ENCODE results near the gene SDR39U1.

The SDR39U1 gene

DNA sequence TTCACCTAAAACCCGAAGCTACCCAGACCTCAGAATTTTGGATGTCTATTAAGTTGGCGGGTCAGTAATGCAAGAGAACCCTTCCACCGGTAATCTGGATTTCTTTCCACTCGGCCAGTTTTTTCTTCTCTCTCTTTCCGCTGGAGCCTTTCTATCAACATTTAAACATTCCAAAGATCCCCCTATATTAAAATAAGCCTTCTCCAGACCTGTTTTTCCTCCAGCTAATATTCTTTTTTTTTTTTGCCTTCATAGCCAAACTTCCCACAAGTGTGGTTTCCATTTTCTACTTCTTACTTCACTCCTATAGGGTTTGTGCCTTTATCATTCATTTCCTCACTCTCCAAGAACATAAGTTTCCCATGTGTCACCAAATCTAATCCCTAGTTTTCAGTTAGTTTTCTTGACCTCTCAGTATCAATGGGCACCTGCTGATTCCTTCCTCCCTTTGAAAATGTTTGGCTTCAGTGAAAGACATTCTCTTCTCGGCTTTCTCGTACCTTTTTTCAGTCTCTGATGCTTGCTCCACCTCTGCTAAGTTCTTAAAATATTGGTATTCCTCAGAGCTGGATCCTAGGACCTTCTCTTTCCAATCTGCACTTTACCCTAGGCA, 583 bp upstream of the SDR39U1 start:
- DNase-seq (ENCODE audit: low read depth, low spot score): no peak

DNA sequence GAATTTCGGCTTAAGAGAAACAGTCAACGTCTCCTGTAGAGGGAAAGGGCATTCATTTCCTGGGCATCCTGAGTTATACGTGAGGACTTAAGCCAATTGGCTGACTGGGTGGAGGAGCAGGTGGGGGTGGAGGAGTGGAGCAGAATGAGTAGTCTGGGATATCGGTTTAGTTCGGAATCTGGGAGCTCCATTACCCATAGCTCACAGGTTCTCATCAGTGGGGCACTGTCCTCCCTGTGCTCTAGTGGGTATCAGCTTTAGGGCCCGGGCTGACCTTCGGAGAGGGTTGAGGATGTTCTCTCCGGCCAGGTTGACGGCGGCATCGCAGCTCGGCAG, 704 bp downstream of the SDR39U1 start:
- DNase-seq (ENCODE audit: low read depth, low spot score): no peak

- DNase-seq (ENCODE audit: low read depth, low spot score): no peak
These were observed 1.1 kb downstream of the SDR39U1 start for GRCh38 chr14:24441485-24441884.

GRCh38 chr14:24440606-24441399, 1.8 kb downstream of the SDR39U1 start:
- DNase-seq (ENCODE audit: low read depth, low spot score): no peak

DNA sequence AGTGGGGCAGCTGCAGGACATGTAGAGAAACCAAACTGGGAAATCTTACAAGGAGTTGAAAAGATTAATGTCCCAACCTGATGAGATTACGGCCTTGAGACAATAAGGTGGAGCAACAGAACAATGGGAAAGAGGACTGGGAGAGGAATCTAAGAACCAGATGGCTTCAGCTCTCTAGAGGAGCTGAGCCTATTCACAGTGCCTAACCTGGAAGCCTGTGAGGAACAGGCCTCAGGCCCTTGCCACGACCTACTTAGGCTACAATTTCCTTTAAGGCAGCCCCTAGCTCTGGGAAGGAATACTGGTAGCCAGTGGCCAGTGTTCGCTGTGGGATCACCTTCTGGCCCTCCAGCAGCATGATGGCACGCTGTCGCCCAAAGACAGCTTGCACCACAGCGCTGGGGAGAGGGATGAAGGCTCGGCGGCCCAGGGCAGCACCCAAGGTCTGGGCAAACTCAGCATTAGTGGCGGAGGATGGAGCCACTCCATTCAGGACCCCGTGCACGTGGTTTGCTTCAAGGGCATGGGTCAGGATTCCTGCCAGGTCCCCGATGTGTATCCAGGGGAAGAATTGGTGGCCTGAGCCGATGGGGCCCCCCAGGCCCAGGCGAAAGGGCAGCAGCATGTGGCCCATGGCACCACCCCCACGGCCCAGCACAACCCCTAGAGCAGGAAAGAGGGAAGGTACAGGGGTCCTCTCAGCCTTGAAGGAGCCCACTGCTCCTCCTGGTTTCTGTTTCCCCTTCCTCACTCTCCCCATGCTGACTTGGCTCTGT, 2.6 kb downstream of the SDR39U1 start:
- DNase-seq (ENCODE audit: low read depth, low spot score): no peak

GRCh38 chr14:24439257-24439656, 3.3 kb downstream of the SDR39U1 start:
- DNase-seq (ENCODE audit: low read depth, low spot score): no peak

DNA sequence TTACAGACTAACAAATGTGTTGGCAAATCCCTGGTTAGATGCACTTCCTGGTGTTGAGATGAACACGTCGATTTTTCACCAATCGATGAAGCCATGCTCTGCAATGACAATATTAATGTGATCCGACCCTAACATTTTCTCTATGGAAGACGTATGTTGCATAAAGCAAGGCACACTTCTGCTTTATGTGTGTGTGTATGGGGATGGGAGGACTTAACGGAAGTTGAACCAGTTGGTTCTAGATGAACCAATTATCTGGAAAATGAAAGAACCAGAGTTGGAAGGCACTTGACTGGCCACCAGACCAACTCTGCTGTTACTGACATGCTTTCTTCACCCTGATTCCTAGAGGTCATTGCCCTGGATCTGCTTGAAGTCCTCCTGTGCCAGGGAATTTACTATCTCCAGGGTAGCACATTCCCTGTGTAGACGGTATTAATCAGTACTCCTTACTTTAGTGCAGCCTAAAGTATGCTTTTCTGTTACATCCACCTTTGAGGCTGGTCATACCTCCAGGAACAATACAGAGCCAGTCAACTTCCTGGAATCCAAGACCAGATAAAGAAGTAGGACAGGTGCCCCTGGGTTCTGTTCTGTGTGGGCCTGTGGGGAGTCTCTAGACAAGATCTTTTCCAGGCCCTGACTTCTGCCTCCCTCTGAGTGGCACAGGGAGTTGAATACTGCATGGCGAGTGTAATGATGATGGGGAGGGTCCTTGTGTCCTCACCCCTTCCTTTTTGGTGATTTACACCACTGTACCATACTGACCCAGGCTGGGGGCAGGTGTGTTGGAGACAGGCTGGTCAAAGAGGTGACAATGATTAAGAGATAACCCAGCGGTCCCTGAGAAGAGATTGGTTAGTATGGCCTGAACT, 4.1 kb downstream of the SDR39U1 start:
- DNase-seq (ENCODE audit: low read depth, low spot score): no peak

GRCh38 chr14:24437736-24438067, 4.9 kb downstream of the SDR39U1 start:
- no peak for DNase-seq (ENCODE audit: low read depth, low spot score)

GRCh38 chr14:24437020-24437735, 5.4 kb downstream of the SDR39U1 start:
- DNase-seq (ENCODE audit: low read depth, low spot score): no peak

DNA sequence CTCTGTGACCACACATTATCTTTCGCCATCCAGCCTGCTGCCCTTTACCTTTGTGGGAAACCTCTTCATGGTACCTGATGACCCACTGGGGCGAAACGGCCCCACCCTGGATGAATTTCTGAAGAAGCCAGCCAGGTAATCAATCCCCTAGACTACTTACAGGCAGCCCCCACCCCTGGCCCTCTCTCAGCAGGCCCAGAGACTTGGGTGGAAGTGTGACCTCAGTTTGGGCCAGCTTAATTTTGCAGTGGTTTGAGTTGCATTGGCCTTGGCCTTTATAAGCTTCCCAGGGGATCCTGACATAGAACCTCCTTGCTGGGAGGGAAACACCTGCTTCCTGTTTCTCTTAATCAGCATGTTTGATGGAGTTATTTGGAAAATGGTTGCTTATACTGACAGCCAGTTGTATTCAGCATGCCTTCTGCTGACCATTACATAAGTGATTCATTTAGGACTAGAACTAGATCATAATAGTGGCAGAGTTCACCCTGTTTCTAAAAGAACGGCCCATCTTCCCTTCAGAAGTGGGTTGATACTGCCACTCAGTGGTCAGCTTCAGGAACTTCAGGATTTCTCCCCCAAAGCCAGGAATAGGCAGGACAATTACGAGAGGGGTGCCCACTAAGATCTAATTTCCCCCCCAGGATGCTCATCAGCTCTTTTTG, 6.1 kb downstream of the SDR39U1 start:
- DNase-seq (ENCODE audit: low read depth, low spot score): no peak

DNA sequence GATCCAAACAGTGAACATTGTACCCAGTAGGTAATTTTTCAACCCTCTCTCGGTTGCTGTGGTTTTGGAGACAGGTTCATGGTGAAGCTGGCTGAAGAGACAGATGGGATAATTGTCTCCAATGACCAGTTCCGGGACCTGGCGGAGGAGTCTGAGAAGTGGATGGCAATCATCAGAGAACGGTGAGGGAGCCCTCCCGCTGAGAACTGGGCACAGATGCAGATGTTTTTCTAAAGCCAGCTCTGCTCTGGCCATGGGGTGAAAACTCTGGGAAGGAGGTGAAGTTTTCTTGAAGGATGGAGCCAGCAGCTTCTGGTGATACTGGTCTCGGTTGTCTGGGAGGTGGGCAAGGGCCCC, 6.6 kb downstream of the SDR39U1 start:
- DNase-seq (ENCODE audit: low read depth, low spot score): no peak

DNA sequence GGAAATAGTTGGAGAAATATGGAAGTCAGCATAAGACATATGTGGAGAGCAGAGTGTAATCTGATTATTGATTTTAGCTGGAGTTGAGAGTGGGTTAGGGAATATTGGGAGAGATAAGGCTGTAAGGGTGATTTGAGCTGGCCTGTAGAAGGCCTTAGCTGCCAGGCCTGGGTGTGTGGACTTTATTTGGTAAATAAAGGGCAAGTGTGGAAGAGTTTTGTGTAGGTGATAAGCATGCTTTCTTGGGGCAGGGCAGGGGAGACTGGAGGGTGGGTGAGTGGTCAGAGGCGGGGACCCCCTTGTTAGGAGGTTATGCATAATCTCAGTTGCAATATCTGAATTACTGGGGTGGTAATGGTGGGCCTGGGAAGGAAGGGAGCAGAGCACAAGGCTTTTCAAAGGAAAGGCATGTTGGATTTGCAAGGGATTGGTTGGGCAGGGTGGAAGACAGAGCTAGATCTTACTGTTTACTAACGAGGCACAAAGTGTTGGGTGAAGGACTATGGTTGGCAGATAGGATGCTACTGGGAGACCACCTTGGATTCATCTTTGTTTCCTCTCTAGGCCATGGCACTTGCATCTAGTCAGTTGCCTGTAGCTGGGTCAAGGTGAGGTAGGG, 7.3 kb downstream of the SDR39U1 start:
- DNase-seq (ENCODE audit: low read depth, low spot score): no peak

GRCh38 chr14:24434676-24435075, 7.9 kb downstream of the SDR39U1 start:
- DNase-seq (ENCODE audit: low read depth, low spot score): no peak

DNA sequence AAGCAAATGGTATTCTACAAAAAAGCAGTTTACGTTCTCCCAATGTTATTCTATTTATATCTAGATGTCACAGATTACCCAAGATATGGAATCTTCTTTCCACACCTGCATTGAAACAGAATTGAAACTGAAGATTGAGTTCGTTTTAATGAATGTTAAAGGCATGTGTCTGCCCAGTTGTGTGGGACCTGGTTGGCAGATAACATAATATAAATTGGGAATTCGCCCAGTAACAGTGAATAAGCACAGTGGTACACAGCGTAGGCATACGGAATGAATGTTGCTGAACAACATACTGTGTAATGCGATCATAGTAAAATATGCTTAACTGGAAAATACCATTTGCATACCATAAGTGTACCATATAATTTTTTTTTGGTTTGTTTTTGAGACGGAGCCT, 8.5 kb downstream of the SDR39U1 start:
- no peak for DNase-seq (ENCODE audit: low read depth, low spot score)

DNA sequence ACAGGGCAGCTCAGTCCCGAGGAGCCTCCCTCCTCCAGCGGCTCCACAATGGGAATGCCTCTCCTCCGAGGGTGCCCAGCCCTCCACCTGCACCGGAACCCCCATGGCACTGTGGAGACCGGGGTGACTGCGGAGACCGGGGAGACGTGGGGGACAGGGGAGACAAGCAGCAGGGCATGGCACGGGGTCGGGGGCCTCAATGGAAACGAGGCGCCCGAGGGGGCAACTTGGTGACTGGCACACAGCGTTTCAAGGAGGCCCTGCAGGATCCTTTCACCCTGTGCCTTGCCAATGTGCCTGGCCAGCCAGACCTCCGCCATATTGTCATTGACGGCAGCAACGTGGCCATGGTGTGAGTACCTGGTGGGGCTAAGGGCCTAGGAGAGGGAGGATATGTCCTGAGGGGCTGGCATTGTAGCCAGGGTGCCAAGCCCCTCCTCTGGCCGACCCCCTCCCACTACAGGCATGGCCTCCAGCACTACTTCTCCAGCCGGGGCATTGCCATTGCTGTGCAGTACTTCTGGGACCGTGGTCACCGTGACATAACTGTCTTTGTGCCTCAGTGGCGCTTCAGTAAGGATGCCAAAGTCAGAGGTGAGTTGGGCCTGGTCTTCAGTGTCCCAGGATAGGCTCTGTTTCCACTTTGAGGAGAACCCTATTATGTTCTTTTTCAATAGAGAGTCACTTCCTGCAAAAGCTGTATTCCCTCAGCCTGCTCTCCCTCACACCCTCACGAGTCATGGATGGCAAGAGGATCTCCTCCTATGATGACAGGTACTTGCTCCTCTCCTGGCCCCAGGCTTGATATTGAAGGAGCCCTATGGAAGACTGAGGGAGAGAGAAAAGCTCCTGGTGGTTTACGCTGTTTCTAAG, 10.1 kb downstream of the SDR39U1 start:
- DNase-seq (ENCODE audit: low read depth, low spot score): no peak

- DNase-seq (ENCODE audit: low read depth, low spot score): peak; percentile 89
These were observed 10.9 kb downstream of the SDR39U1 start for GRCh38 chr14:24431569-24432258.

DNA sequence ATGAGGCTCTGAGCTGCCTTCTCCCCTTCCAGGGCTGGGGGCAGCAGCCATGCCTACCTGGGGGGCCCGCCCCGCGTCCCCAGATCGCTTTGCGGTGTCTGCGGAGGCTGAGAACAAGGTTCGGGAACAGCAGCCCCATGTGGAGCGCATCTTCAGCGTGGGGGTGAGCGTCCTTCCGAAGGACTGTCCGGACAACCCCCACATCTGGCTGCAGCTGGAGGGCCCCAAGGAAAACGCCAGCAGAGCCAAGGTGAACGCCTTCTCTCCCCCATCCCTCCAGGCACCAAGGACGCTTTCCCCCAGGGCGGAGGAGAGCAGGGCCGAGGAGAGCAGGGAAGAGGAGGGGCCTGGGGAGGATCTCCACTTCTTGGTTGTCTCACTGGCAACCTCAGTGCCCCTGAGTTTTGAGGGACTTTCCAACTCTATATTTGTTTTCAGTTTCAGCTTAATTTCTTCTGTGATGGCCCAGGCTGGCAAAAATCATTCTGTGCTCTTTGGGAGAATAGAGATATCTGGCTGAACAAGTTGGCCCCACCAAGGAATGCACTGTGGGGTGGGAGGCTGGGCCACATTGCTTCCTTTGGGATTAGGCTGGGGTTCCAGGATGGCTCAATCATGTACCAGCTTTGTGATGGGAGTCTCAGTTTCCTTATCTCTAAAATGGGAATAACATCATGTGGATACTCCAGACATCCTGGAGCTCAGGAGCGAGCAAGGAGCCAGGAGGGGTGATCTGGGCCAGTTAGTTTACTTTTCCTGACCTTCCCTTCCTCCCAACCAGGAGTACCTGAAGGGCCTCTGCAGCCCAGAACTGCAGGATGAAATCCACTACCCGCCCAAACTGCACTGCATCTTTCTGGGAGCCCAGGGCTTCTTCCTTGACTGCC, 11.7 kb downstream of the SDR39U1 start:
- DNase-seq (ENCODE audit: low read depth, low spot score): no peak
